Stimulated activated CD8-positive, alpha-beta memory T cell treated with anti-CD3 and anti-CD28 coated beads, Interleukin-12 subunit alpha, Interleukin-12 subunit beta, amount 100 ng/mL, for 24 hours (primary cell): ENCODE results near the gene HERC6.
"Not testable (repeated sequence)": the region's sequence is repeated elsewhere in the genome, so short reads cannot be mapped to it uniquely, and the experiment has no call there.

Experiments used
- DNase-seq: peaks from one replicate; pipeline ENCODE4 v3.0.0-alpha.2; 2020; ENCODE audit errors: extremely low read depth

Gene HERC6

DNA sequence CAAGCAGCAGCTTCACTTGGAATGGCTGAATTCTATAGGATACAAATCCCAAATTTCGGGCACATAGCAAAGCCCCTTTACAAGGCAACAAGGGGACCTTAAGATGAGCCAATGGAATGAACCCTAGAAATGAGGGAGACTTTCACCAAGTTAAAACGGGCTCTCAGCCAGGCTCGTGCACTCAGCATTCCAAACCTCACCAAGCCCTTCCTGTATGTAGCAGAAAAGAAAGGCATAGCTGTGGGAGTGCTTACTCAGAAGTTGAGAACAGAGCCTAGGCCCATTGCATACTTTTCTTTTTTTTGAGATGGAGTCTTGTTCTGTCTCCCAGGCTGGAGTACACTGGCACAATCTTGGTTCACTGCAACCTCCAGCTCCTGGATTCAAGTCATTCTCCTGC lies 67.5 kb downstream of the HERC6 start:
- no peak for DNase-seq

DNA sequence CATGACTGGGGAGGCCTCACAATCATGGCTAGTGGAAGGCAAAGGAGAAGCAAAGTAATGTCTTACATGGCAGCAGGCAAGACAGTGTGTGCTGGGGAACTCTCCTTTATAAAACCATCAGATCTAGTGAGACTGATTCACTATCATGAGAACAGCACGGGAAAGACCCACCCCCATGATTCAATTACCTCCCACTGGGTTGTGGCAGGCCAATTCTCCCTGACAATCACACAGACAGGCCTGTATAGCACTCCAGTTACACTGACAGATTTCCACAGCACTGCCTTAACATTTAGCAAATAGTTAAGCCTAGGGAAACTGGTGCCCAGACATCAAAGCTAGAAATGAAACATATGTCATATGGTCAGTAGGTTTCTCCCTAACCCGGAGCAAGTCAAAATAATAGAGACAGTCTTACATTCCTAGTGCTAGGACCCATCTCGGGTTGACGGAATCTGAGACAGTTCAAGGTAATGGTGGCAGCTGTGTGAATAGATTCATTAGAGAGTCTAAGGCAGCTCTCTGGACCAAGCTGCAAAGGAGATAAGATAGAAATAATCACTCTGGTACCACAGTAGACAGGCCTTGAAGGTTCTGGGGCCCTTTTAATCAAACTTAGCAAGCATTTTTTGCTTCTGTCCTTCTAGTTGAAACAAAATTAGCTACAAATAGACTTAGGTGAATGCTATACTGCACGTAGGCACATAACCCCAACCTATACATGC lies 68.9 kb downstream of the HERC6 start:
- no peak for DNase-seq

DNA sequence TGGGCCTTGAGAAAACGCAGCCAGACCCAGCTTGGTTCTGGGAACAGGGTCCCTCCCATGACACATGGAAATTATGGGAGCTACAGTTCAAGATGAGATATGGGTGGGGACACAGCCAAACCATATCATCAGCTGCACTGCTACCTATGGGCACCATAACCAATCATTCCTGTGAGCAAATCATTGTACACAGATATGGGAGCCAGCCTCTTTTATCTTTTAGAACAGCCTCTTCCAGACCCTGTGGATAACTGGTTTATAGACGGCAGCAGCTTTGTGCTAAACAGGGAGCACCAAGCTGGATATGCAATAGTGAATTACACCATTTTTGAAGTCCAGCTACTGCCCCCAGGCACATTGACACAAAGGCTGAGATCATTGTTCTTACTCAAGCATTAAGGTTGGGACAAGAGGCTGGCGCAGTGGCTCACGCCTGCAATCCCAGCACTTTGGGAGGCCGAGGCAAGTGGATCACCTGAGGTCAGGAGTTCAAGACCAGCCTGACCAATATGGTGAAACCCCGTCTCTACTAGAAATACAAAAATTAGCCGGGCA lies 69.6 kb downstream of the HERC6 start:
- DNase-seq, result not testable (repeated sequence)

DNA sequence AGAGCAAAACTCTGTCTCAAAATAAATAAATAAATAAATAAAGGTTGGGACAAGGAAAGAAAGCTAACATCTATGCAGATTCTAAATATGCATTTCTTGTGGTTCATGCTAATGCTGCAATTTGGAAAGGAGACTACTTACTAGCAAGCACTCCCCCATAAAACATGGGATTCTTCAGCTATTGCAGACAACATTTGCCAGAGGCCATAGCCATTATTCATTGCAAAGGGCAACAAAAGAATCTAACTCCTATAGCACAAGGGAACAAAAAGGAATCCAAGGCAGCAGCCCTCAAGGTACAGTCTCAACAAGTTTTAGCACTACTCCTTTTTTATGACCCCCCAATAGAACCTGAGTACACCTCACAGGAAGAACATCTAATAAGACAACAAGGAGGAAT lies 70.2 kb downstream of the HERC6 start:
- no peak for DNase-seq

GRCh38 chr4:88449290-88449689 lies 70.6 kb downstream of the HERC6 start:
- no peak for DNase-seq

DNA sequence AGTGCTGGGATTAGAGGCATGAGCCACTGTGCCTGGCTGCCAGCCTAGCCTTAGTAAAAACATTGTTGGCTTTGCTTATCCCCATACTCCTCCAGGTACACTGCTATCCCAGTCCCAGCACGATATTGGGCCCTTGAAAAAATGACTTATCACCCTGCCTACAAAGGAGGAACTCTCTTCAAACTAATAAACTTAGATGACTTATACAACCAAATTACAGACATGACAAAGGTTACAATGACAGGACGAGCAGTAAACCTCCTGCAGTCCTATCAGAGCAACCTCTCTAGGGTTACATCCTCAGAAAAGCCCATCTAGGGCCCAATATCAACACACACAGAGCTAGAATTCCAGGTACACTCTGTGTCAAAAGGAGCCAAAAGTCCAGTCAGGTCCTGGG lies 72.6 kb downstream of the HERC6 start:
- DNase-seq, result no peak

- DNase-seq, result no peak
Measured at GRCh38 chr4:88452912-88453311, 74.3 kb downstream of the HERC6 start.

DNA sequence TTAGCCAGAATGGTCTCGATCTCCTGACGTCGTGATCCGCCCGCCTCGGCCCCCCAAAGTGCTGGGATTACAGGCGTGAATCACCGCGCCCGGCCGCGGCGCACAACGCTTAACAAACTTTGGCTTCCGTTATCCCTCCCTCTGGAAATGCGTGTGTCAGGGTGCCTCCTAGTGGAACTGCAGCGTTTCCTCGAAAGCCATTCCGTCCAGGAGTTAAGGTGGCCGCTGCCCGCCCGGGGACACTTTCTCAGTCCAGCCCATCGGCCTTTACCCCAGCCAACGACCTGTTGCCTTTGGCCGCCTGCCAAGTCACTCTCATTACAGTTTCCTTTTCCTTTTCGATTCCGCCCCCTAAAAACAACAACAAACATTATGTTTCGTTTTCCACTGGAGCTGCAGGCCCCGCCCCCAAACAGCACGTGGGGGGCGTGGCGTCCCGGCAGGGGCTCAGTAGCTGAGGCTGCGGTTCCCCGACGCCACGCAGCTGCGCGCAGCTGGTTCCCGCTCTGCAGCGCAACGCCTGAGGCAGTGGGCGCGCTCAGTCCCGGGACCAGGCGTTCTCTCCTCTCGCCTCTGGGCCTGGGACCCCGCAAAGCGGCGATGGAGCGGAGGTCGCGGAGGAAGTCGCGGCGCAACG lies 78.1 kb downstream of the HERC6 start, which contains the start of gene HERC5:
HERC5 (plus strand) TSS at position 450 of the 637 bp plus-strand sequence; CDS start at position 601, 151 bp downstream.
- peak; percentile 71 for DNase-seq

DNA sequence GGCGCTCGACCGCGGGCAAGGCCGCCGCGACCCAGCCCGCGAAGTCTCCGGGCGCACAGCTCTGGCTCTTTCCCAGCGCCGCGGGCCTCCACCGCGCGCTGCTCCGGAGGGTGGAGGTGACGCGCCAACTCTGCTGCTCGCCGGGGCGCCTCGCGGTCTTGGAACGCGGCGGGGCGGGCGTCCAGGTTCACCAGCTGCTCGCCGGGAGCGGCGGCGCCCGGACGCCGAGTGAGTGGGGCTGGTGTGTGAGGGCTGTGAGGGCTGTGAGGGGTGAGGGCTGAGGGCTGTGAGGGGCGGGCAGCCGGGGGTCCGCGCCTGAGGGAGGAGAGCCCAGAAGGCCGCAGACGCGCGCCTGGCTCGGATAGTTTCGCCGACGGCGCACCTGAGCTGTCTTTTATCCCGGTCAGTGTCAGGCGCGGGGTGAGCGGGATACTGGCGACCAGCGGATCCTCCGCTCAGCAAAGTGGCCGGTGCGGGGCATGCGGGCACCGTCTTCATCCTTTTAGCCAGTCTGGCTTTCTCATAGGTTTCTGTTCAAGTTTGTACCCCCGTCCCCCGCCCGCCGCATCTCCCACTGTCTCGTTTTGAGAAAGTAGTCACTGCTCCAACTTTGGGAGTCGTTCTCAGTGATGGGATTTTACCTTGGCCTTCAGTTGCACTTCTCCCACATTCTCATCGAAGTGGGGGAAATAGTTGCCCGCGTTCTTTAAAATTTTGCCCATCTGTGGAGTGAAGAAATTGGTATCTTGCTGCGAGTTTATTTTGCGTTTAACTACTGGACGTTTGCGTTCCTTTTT lies 78.9 kb downstream of the HERC6 start:
- DNase-seq, result no peak

- DNase-seq, result no peak
Measured at GRCh38 chr4:88458104-88458740, 79.6 kb downstream of the HERC6 start.

DNA sequence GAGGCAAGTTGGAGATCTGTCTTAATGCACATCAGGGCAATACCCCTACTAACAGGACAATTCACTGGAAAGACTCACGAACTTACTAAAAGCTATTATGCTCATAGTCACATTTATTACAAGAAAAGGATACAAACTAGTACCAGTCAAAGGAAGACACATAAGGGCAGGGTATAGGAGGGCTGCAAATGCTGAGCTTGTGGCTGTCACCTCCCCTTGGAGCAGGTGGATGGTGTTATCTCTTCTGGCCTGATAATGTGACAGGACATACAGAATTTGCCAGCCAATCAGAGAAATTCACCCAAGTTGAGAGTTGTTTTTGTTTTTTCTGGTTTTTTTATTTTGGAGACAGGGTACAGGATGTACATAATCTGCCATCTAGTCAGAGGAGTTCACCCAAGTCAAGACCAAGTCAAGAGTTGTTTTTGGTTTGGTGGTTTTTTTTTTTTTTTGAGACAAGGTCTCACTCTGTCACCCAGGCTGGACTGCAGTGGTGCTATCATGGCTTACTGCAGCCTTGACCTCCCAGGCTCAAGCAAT lies 87.1 kb downstream of the HERC6 start:
- DNase-seq, result no peak

GRCh38 chr4:88467392-88467791 lies 88.7 kb downstream of the HERC6 start:
- no peak for DNase-seq

DNA sequence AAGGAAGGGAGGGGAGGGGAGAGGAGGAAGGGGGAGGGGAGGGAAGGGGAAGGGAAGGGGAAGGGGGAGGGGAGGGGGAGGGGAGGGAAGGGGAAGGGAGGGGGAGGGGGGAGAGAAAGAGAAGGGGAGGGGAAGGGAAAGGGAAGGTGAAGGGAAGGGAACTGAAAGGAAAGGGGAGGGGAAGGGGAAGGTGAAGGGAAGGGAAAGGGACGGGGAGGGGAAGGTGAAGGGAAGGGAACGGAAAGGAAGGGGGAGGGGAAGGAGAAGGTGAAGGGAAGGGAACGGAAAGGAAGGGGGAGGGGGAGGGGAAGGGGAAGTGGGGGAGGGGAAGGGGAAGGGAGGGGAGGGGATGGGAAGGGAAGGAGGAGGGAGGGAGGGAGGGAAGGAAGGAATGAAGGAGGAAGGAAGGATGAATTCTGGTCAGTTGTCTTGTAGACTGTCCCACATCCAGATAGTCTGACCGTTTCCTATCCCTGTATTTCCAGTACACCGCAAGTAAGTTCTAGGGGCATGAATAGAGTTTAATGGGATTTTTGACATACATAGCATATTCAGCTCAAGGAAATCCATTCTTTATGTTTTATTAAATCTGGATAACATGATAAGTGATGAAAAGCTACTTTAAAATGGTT lies 98.7 kb downstream of the HERC6 start:
- DNase-seq, result no peak

DNA sequence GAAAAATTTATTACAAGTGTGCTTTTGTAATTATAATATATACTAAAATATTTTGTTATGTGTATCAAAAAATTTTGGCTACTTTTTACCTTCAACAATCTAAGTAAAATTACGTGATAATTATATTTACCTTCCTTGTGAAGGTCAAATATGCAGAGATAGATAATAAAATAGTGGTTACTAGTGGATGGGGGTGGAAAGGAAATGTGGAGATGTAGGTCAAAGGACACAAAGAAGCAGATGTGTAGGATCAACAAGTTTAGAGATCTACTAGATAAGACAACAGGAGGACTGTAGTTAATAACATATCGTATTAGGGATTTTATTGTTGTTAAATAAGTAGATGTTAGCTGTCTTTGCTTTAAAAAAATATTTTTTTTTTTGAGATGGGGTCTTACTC lies 99.6 kb downstream of the HERC6 start:
- no peak for DNase-seq

GRCh38 chr4:88481537-88481936 lies 102.9 kb downstream of the HERC6 start:
- no peak for DNase-seq

DNA sequence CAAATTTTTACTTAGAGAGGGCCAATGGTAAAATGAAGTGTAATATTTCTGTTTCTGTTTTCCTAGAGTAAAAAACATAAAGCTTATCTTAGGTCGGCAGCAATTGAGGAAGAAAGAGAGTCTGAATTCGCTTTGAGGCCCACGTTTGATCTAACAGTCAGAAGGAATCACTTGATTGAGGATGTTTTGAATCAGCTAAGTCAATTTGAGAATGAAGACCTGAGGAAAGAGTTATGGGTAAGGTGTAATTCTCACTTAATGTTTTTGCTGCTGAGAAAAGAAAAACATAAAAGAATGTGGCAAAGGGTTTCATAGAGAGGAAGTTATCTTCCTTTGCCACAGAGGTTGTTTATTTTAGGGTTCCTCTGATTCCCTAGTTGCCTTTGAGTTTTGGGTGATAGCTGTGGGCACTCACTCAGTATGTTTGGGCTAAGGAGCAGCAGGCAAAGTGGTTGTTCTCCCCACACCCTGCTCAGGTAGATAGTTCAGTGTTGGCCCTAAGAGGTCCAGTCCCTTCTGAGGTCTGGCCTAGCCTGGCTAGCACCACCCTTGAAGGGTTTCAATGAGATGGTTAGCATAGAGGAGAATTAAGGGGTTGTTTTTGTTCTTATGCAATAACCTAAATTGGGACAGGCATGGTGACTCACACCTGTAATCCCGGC lies 110.6 kb downstream of the HERC6 start:
- no peak for DNase-seq
